ENCODE results near the gene FAM227B. TPM values are rescaled to one million over a fixed set of nuclear protein-coding genes. Genes with fewer than 3 reads are reported as not detected.

FAM227B gene
- total and polyA plus RNA-seq, 2 of the 13 experiments (the other 11 are each of a cell fraction or from before 2014, with no cell fraction given) = 1.9 to 2.6 TPM

DNA sequence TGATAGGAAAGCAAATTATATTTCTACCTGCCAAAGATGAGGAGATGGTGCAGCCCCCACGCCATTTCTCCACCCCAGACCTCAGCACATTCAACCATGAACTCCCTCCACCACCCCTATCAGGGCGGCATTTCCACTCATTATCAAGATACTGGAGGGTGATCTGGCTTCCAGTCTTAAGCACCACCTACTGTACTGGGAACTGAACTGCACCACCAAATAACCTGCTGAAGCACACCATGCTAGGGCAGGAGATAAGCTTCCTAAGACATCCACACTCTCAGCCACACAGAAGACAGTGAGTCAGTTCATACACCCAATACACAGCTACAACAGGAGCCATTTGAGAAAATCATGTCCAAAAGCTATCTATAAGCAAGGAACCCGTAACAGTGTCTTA is 98.8 kb downstream of the FAM227B start:
- 0% methylated on average over 3 of the region's 3 CpGs for WGBS (ENCODE audit: low lambda C conversion rate)
- Histone ChIP-seq H3K27me3 (ENCODE audit: control insufficient read depth in 1 of 2, insufficient read depth in 2 of 2, low read length in 2 of 2) (no peaks in the 10 kb centered on the region), H4K20me1 (ENCODE audit: insufficient read depth, low read length) (no peaks in the 10 kb centered on the region), H3K79me2 (ENCODE audit: insufficient read depth, low read length) (no peaks in the 10 kb centered on the region), H3K9ac (ENCODE audit: insufficient read depth, low read depth, low read length) (no peak overlapping the region), H3K36me3 (replicated peaks in 1 of 2; ENCODE audit: control insufficient read depth in 1 of 2, insufficient read depth in 2 of 2, low read length in 2 of 2) (no peaks in the 10 kb centered on the region), H2AFZ (ENCODE audit: low read length) (no peak overlapping the region), H3K9me3 (ENCODE audit: low read length) (no peaks in the 10 kb centered on the region), H3K4me1 (ENCODE audit: insufficient read depth, low read length) (no peaks in the 10 kb centered on the region), H3K27ac (ENCODE audit: extremely low read length, insufficient read depth, low read length) (no peak overlapping the region), H3K4me3 (replicated peaks in 1 of 3; ENCODE audit: insufficient read depth in 1 of 3, low read depth in 2 of 3, low read length in 3 of 3) (no peak overlapping the region), H3K4me2 (ENCODE audit: low read depth, low read length) (no peak overlapping the region)
- ChIA-PET POLR2A (no interaction called here), CTCF (ENCODE audit: low intra/inter-chr PET ratio, low total read pairs) (no interaction called here)
- FAIRE-seq (no peak), DNase-seq (ENCODE audit: low spot score) (peak; percentile 2), ATAC-seq (peak; percentile 69)
- intact Hi-C loops (cut with micrococcal nuclease; ENCODE audit: unreplicated experiment) (no loop called here), in situ Hi-C loops (cut with HindIII; ENCODE audit: extremely low pct_ligation_motif_present, low pct_unique_long_range_greater_than_20kb) (no loop called here)
- no TSS peak for BruUV-seq (replicated peaks)
- TF ChIP-seq HMG20B (CRISPR knock-in tag; conservative IDR thresholded peaks at IDR 0.05) = no peak
- TF ChIP-seq SNAPC4 (CRISPR knock-in tag; IDR thresholded peaks at IDR 0.05) = no peak
- TF ChIP-seq CTCF (CRISPR knock-in tag; IDR thresholded peaks at IDR 0.05) = 0 out of 2 replicates have a peak, but pooled peaks have one; percentile 12
- 0 out of 2 replicates have a peak, but pooled peaks have one; percentile 12 for TF ChIP-seq STAG1 (CRISPR knock-in tag; IDR thresholded peaks at IDR 0.05)
- TF ChIP-seq TCF7L2 (IDR thresholded peaks at IDR 0.05; ENCODE audit: low read depth, low read length) = no peak
- TF ChIP-seq GTF3A (CRISPR knock-in tag; conservative IDR thresholded peaks at IDR 0.05) = no peak
- TF ChIP-seq MLX (CRISPR knock-in tag; IDR thresholded peaks at IDR 0.05) = no peak
- TF ChIP-seq ZNF121 (CRISPR knock-in tag; IDR thresholded peaks at IDR 0.05) = no peak
- TF ChIP-seq ZFP1 (CRISPR knock-in tag; IDR thresholded peaks at IDR 0.05) = no peak

Data from HepG2 (cell line).